Keratinocyte (primary cell): ENCODE measurements around the gene C19orf25.

ENCODE experiments used
- EZH2 ChIP-seq: IDR thresholded peaks from one replicate; pipeline ENCODE4 v1.6.1; 2012; ENCODE audit warnings: inconsistent platforms, mild to moderate bottlenecking, low read length, moderate library complexity
- TF ChIP-seq, protein P1 (sequence below), 3 experiments: IDR thresholded peaks in 1 of 3; conservative IDR thresholded peaks in 1 of 3; optimal IDR thresholded peaks in 1 of 3; 2 replicates in 2 of 3; 3 replicates in 1 of 3; pipeline versions ENCODE3 to v1.5.1; 2011; ENCODE audit warnings: low read length in 3 of 3, mild to moderate bottlenecking in 3 of 3, moderate library complexity in 2 of 3, control low read depth in 1 of 3, inconsistent platforms in 1 of 3; ENCODE audit not compliant: insufficient read depth in 2 of 3; ENCODE audit errors: extremely low read depth in 1 of 3

GRCh38 chr19:1467215-1467489 is 11.9 kb downstream of the C19orf25 start:
- TF ChIP-seq, protein P1, sequence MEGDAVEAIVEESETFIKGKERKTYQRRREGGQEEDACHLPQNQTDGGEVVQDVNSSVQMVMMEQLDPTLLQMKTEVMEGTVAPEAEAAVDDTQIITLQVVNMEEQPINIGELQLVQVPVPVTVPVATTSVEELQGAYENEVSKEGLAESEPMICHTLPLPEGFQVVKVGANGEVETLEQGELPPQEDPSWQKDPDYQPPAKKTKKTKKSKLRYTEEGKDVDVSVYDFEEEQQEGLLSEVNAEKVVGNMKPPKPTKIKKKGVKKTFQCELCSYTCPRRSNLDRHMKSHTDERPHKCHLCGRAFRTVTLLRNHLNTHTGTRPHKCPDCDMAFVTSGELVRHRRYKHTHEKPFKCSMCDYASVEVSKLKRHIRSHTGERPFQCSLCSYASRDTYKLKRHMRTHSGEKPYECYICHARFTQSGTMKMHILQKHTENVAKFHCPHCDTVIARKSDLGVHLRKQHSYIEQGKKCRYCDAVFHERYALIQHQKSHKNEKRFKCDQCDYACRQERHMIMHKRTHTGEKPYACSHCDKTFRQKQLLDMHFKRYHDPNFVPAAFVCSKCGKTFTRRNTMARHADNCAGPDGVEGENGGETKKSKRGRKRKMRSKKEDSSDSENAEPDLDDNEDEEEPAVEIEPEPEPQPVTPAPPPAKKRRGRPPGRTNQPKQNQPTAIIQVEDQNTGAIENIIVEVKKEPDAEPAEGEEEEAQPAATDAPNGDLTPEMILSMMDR (optimal IDR thresholded peaks at IDR 0.05 in 1 of 3, IDR thresholded peaks at IDR 0.05 in 1 of 3, conservative IDR thresholded peaks at IDR 0.05 in 1 of 3; ENCODE audit: extremely low read depth in 1 of 3, insufficient read depth in 2 of 3, low read length in 3 of 3) = no peak
- TF ChIP-seq EZH2 = no peak
